ENCODE measurements around the gene NR3C1.

The NR3C1 gene

DNA sequence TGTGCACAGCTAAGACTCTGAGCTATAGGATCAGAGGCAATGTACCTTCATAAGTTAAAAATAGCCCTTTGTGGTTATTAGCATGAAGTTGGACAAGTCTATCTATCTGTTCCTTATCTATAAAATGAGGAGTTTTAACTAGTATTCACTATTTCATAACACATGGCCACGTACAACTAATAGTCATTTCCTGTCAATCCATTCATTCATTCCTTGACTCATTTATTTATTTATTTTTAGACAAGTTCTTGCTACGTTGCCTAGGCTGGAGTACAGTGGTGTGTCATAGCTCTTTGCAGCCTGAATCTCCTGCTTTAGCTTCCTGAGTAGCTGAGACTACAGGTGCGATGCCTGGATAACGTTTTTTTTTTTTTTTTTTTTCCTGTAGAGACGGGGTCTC is 92.1 kb downstream of the NR3C1 start:
- POLR2A ChIA-PET, result no interaction called here
- TF ChIP-seq SUZ12 (IDR thresholded peaks at IDR 0.05), result no peak
- TF ChIP-seq FOXM1 (IDR thresholded peaks at IDR 0.05; ENCODE audit: borderline replicate concordance), result no peak
- TF ChIP-seq NFRKB (IDR thresholded peaks at IDR 0.05), result no peak
- no peak for TF ChIP-seq CTBP1 (IDR thresholded peaks at IDR 0.05; ENCODE audit: borderline replicate concordance)
- TF ChIP-seq HDGF (IDR thresholded peaks at IDR 0.05; ENCODE audit: borderline replicate concordance), result no peak
- no peak for TF ChIP-seq BHLHE40 (IDR thresholded peaks at IDR 0.05; ENCODE audit: borderline replicate concordance)
- no peak for TF ChIP-seq TARDBP (IDR thresholded peaks at IDR 0.05)
- TF ChIP-seq ELF4 (IDR thresholded peaks at IDR 0.05), result no peak
- TF ChIP-seq FOXK2 (IDR thresholded peaks at IDR 0.05), result no peak
- no peak for TF ChIP-seq FOXA1 (IDR thresholded peaks at IDR 0.05)
- DNase-seq (ENCODE audit: extremely low spot score), result no peak
- CTCF ChIA-PET, result interaction anchor here (0.6 kb wide), 1 partner anchor 333 kb away, joined by 3 read pairs; no protein-coding TSS in a partner anchor

DNA sequence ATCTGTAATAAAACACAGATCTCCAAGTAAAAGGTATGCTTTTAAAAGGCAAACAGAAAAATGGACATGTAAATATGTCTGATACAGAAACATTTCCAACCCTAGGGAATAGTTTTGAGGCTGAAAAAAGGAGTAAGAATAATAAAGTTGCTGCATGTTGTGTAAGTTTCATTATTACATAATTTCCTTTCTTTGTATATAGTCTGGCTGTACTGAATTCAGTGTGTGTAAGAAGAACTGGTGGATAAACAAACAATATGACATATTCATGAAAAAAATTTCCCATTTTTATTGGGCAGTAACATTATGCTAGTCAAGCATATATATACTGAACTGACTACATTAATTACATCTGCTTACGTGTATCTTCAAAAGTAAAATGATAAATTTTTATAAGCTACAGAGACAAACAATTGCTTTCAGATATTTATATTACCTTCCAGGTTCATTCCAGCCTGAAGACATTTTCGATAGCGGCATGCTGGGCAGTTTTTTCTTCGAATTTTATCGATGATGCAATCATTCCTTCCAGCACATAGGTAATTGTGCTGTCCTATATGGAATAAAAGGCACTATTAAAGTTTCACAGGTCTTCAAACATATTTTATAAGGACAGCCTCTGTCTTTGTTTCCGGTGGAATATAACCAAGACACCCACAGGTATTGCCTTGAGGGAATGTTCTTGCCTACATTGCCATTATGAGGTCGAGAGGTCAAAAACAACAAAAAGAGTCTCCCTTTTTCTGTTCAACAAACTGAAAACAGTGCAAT is 93.6 kb downstream of the NR3C1 start:
- POLR2A ChIA-PET, result interaction anchor here (0.8 kb wide), 1 partner anchor 10 kb away, joined by 4 read pairs; no protein-coding TSS in a partner anchor
- CTCF ChIA-PET, result no interaction called here
- TF ChIP-seq LEF1 (IDR thresholded peaks at IDR 0.05; ENCODE audit: borderline replicate concordance), result no peak
- no peak for TF ChIP-seq ELF4 (IDR thresholded peaks at IDR 0.05)
- TF ChIP-seq FOXM1 (IDR thresholded peaks at IDR 0.05; ENCODE audit: borderline replicate concordance), result no peak
- TF ChIP-seq ZNF384 (IDR thresholded peaks at IDR 0.05), result no peak
- TF ChIP-seq TARDBP (IDR thresholded peaks at IDR 0.05), result no peak
- no peak for TF ChIP-seq SUZ12 (IDR thresholded peaks at IDR 0.05)
- no peak for TF ChIP-seq FOXK2 (IDR thresholded peaks at IDR 0.05)
- TF ChIP-seq, protein P1, sequence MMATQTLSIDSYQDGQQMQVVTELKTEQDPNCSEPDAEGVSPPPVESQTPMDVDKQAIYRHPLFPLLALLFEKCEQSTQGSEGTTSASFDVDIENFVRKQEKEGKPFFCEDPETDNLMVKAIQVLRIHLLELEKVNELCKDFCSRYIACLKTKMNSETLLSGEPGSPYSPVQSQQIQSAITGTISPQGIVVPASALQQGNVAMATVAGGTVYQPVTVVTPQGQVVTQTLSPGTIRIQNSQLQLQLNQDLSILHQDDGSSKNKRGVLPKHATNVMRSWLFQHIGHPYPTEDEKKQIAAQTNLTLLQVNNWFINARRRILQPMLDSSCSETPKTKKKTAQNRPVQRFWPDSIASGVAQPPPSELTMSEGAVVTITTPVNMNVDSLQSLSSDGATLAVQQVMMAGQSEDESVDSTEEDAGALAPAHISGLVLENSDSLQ (IDR thresholded peaks at IDR 0.05), result no peak
- no peak for TF ChIP-seq ARNT (IDR thresholded peaks at IDR 0.05)
- TF ChIP-seq CTBP1 (IDR thresholded peaks at IDR 0.05; ENCODE audit: borderline replicate concordance), result no peak
- no peak for TF ChIP-seq BHLHE40 (IDR thresholded peaks at IDR 0.05; ENCODE audit: borderline replicate concordance)
- no peak for DNase-seq (ENCODE audit: extremely low spot score)

DNA sequence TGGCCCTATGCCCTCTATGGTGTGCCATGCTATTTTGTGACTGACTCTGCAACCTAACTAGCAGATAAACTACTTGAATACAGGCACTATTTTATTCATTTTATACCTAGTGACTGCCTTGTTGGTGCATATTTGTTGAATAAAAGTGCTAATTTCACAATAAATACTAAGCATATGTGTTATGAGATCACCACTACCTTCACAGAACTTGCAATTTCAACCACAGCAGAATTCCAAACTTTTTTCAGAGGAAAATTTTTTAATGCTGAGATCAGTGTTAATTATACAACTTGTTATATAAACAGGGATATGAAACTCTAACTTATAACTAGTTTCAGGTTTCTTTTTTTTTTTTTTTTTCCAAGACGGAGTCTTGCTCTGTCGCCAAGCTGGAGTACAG is 94.8 kb downstream of the NR3C1 start:
- no peak for DNase-seq (ENCODE audit: extremely low spot score)
- ChIA-PET CTCF (no interaction called here), POLR2A (no interaction called here)
- no peak for TF ChIP-seq LEF1 (IDR thresholded peaks at IDR 0.05; ENCODE audit: borderline replicate concordance)
- TF ChIP-seq FOXM1 (IDR thresholded peaks at IDR 0.05; ENCODE audit: borderline replicate concordance), result no peak
- TF ChIP-seq L3MBTL2 (conservative IDR thresholded peaks at IDR 0.05), result no peak
- TF ChIP-seq FOXK2 (IDR thresholded peaks at IDR 0.05), result no peak
- TF ChIP-seq BHLHE40 (IDR thresholded peaks at IDR 0.05; ENCODE audit: borderline replicate concordance), result no peak
- no peak for TF ChIP-seq HDGF (IDR thresholded peaks at IDR 0.05; ENCODE audit: borderline replicate concordance)
- no peak for TF ChIP-seq SUZ12 (IDR thresholded peaks at IDR 0.05)
- TF ChIP-seq TARDBP (IDR thresholded peaks at IDR 0.05), result no peak
- no peak for TF ChIP-seq ZNF384 (IDR thresholded peaks at IDR 0.05)
- TF ChIP-seq NFRKB (IDR thresholded peaks at IDR 0.05), result no peak

DNA sequence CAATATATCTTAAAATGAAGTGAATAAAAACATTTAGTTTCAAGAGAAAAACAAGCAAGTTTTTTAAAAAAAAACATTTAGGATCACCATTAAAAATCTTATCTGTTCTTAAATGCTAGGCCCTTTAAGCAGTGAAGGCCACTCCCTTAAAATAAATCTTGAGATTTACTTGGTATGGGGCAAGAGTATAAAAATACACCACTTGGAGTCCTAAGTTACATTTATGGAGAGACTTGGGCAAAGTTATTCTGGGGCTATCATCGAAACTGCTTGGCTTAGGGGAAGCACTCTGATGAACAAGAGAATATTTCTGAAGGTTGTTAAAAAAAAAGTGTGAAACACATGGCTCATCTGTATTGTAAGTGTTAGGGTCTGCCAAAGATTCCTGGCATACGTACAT is 97.4 kb downstream of the NR3C1 start:
- POLR2A ChIA-PET, result no interaction called here
- CTCF ChIA-PET, result no interaction called here
- no peak for DNase-seq (ENCODE audit: extremely low spot score)
- TF ChIP-seq TARDBP (IDR thresholded peaks at IDR 0.05) (no peak), SUZ12 (IDR thresholded peaks at IDR 0.05) (no peak), FOXA1 (IDR thresholded peaks at IDR 0.05) (no peak), L3MBTL2 (conservative IDR thresholded peaks at IDR 0.05) (no peak), ELF4 (IDR thresholded peaks at IDR 0.05) (no peak)

DNA sequence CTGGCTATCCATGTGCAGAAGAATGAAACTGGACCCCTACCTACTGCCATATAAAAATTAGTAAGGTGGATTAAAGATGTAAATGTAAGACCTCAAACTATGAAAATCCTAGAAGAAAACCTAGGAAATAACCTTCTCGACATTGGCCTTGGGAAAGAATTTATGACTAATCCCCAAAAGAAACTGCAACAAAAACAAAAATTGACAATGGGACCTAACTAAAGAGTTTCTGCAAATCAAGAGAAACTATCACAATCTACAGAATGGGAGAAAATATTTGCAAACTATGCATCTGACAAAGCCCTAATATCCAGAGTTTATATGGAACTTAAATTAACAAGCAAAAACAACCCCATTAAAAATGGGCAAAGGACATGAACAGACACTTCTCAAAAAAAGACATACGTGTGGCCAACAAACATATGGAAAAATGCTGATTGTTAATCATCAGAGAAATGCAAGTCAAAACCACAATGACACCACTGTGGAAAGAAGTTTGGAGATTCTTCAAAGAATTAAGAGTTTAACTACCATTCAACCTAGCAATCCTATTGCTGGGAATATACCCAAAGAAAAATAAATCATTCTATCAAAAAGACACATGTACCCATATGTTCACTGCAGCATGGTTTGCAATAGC is 98.5 kb downstream of the NR3C1 start:
- DNase-seq (ENCODE audit: extremely low spot score), result no peak
- CTCF ChIA-PET, result no interaction called here
- TF ChIP-seq LEF1 (IDR thresholded peaks at IDR 0.05; ENCODE audit: borderline replicate concordance), result no peak
- no peak for TF ChIP-seq SUZ12 (IDR thresholded peaks at IDR 0.05)
- no peak for TF ChIP-seq SP1 (IDR thresholded peaks at IDR 0.05)
- TF ChIP-seq ZNF384 (IDR thresholded peaks at IDR 0.05), result no peak
- TF ChIP-seq, protein P1 (IDR thresholded peaks at IDR 0.05), result no peak
- POLR2A ChIA-PET, result no interaction called here

DNA sequence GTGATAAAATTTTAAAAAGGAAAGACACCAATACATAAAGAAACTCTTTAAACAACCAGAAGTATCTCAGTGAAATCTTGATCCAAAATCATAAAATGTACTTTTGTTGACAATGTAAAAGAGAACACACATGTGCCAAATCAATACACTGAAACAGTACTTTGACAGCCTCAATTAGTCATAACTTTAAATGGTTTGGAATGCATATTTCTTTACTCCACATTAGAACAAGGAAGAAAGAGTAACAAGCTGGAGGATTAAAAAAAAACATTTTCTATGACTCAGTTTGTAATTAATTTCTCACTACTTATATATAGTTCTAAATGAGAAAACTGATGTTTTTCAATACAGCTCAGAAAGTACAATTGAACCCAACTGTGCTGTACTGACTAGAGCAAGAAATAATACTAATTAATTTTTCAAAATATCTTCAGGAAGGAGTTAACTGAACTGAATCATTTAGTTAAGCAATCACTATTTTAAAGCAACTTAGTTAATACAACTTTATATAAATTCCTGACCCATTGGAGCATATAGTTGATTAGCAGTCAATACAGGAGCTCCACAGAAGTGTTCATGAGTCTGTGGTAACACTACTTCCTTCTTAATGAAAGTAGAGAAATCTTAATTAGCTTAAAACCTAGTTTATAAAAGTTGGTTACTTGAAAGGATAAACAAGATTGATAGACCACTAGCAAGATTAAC is 101.0 kb downstream of the NR3C1 start:
- DNase-seq (ENCODE audit: extremely low spot score), result no peak
- ChIA-PET CTCF (no interaction called here), POLR2A (no interaction called here)
- no peak for TF ChIP-seq FOXM1 (IDR thresholded peaks at IDR 0.05; ENCODE audit: borderline replicate concordance)
- no peak for TF ChIP-seq NFRKB (IDR thresholded peaks at IDR 0.05)

DNA sequence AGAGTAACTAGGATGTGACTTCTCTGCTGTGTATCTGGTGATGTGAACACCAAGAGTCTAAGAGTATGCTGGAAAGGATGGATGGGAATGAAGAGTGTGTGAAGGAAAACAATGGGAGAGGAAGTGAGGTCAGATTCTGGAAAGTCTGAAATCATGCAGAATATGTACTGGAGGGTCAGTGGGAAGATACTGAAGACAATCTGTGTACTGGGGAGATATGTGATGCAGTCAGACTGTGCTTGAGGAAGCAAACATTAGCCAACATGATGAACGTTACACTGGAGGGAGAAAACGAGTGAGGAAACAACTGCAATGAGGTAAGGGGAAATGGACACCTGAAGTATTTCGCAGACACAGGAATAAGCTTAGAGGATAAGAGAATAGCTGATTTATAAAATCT is 105.7 kb downstream of the NR3C1 start:
- ChIA-PET POLR2A (no interaction called here), CTCF (no interaction called here)
- TF ChIP-seq FOXK2 (IDR thresholded peaks at IDR 0.05), result no peak
- TF ChIP-seq HDGF (IDR thresholded peaks at IDR 0.05; ENCODE audit: borderline replicate concordance), result no peak
- TF ChIP-seq SUZ12 (IDR thresholded peaks at IDR 0.05), result no peak
- no peak for TF ChIP-seq ZNF384 (IDR thresholded peaks at IDR 0.05)
- DNase-seq (ENCODE audit: extremely low spot score), result no peak

All from HEK293T (cell line).